OCI-LY3 (cell line): Measurements from ENCODE around the gene LINC01488.

Source experiments
- EZH2phosphoT487 ChIP-seq: fragments of 200-600 bp; shearing (Covaris generic); IDR thresholded peaks from 2 replicates; pipeline ENCODE4 v1.6.1; 2018; ENCODE audit warnings: antibody characterized with exemption, mixed run types, low read depth
- TF ChIP-seq, protein P1 (sequence below): fragments of 200-600, 300-600 bp; sonication (generic); IDR thresholded peaks from 2 replicates; pipeline ENCODE4 v1.5.1; 2014; ENCODE audit warnings: antibody characterized with exemption, low read length, low read depth

DNA sequence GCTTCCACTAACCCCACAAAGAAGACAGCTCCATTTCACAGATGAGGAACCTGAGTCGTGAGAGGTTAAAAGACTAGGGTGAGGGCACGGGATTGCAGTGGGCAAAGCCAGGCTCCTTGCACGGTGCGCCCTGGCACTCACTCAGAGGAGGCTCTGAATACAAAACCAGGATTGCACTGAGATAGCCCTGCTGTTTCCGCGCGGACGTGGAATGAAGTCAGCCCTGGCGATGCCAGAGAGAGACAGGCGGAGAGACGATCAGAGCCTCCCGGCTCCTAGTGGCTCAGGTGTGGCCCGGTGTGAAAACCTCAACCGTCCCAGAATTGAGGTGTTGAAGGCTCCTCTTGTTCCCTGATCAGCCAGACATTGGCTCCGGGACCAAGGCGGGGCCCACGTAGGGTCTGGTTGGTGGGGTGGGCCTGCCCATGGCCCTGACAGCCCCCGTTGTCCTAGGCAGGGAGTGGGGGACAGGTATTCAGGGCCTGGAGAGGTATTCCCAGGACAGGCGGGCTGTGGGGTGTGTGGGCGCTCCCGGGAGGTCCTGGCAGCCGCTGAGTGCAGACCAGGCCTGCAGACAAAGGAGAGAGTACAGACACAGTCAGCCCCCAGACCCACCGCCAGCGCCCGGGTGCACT lies 43.1 kb upstream of the LINC01488 start:
- TF ChIP-seq, protein P1, sequence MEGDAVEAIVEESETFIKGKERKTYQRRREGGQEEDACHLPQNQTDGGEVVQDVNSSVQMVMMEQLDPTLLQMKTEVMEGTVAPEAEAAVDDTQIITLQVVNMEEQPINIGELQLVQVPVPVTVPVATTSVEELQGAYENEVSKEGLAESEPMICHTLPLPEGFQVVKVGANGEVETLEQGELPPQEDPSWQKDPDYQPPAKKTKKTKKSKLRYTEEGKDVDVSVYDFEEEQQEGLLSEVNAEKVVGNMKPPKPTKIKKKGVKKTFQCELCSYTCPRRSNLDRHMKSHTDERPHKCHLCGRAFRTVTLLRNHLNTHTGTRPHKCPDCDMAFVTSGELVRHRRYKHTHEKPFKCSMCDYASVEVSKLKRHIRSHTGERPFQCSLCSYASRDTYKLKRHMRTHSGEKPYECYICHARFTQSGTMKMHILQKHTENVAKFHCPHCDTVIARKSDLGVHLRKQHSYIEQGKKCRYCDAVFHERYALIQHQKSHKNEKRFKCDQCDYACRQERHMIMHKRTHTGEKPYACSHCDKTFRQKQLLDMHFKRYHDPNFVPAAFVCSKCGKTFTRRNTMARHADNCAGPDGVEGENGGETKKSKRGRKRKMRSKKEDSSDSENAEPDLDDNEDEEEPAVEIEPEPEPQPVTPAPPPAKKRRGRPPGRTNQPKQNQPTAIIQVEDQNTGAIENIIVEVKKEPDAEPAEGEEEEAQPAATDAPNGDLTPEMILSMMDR, result no peak
- TF ChIP-seq EZH2phosphoT487, result no peak
